Stimulated activated CD4-positive, alpha-beta T cell treated with anti-CD3 and anti-CD28 coated beads, TNF-alpha, amount 100 ng/mL, for 24 hours (primary cell): ENCODE data around the gene SPDYC.
"Not testable (repeated sequence)": the region's sequence is repeated elsewhere in the genome, so short reads cannot be mapped to it uniquely, and the experiment has no call there.

Experiments
- DNase-seq, 3 experiments: peaks; one replicate each; pipeline ENCODE4 v3.0.0-alpha.2; 2020; ENCODE audit warnings: low read depth in 3 of 3

The SPDYC gene

DNA sequence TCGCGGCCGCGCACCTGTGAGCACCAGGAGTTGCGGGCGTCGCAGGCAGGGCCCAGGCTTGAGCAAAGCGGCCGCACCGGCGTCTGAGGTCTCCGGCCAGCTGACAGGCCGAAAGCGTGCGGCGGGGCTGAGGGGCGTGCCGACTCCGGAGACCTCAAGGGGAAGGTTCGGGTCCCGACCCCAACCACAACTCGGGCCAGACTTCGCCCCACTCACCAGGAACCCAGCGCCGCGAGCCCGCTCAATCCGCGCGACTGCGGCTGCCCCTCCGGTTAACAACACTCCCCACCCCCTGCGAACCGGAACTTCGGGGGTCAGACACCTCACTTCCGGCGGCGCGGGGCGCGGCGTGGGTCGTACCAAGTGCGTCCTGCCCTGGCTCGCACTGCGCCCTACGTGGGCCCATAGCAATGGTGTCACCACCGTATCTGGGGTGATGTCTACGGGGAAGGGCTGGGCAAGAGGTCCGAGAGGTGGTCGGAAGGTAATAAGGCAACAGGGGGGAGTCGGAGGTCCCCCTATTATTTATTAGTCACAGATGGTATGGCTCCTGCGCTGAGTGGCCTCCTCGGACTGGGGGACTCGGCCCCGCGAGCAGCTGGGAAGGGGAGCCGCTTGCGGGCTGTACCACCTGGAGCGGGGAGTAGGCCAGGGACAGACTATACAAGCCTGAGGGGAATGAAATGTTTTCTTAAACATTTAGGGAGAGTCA, 35.6 kb upstream of the SPDYC start, which contains the start of gene SYVN1:
SYVN1 (minus strand) TSS at position 280 of the 712 bp plus-strand sequence. CDS start 918 bp downstream, outside the sequence.
- DNase-seq, result peak; percentile 85 to 91 (median 88)

GRCh38 chr11:65134952-65135632, 34.9 kb upstream of the SPDYC start:
- DNase-seq, result peak; percentile 62 to 77 (median 76)

DNA sequence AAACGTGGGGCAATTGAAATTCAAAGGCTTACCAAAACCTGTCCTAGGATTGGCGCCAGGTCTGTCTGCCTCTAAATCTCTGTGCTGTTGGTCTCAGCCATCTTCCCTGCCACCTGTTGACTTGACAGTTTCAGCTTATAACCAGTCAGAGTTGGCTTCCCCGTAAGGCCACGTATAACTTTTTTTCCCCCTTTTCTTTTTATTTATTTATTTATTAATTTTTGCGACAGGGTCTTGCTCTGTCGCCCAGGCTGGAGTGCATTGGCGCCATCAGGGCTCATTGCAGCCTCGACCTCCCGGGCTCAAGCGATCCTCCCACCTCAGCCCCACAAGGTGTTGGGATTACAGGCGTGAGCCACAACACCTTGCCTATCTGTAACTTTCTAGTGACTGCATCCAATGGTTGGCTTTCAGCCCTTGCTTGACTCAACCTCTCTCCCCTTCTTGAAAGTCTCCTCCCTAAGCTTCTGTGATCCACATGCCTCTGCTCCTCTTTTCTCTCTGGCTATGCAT, 34.3 kb upstream of the SPDYC start:
- no peak for DNase-seq

DNA sequence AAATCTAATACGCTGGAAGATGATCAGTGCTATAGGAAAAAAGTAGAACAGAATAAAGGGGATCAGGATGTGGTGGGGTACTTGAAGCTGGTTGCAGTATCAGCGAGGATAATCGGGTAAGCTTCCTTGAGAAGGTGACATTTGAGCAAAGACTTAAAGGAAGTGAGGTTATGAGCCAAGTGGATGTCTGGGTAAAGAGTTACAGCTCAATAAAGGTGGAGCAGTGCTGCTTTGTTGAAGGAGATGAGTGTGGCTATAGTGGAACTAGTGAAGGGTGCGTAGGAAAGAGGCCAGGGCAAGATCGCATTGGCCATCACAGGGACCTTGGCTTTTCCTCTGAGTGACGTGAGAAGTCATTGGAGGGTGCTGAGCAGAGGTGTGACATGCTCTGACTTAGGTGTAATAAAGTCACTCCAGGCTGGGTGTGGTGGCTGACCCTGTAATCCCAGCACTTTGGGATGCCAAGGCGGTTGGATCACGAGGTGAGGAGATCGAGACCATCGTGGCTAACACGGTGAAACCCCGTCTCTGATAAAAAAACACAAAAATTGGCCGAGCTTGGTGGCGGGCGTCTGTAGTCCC, 33.4 kb upstream of the SPDYC start:
- no peak for DNase-seq

DNA sequence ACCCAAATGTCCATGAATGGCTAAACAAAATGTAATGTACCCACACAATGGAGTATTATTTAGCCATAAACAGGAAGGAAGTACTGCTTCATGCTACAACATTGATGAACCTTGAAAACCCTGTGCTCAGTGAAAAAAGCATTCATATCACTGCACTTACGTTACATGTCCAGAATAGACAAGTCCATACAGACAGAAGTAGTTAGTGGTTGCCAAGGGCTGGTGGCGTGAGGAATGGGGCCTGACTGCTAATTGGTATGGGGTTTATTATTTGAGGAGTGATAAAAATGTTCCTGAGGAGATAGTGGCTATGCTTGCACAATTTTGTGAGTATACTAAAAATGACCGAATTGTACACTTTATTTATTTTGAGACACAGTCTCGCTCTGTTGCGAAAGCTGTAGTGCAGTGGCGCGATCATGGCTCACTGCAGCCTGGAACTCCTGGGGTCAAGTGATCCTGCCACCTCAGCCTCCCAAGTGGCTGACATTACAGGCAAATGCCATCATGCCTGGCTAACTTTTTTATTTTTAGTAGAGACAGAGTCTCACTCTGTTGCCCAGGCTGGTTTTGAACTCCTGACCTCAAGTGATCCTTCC, 28.0 kb upstream of the SPDYC start:
- no peak for DNase-seq

- no peak for DNase-seq
These were observed 22.5 kb upstream of the SPDYC start for GRCh38 chr11:65147352-65148075.

- no peak for DNase-seq
These were observed 21.4 kb upstream of the SPDYC start for GRCh38 chr11:65148657-65149056.

GRCh38 chr11:65150131-65150508, 19.9 kb upstream of the SPDYC start:
- DNase-seq, result not testable (repeated sequence)

- no peak for DNase-seq
These were observed 19.3 kb upstream of the SPDYC start for GRCh38 chr11:65150509-65151299.

DNA sequence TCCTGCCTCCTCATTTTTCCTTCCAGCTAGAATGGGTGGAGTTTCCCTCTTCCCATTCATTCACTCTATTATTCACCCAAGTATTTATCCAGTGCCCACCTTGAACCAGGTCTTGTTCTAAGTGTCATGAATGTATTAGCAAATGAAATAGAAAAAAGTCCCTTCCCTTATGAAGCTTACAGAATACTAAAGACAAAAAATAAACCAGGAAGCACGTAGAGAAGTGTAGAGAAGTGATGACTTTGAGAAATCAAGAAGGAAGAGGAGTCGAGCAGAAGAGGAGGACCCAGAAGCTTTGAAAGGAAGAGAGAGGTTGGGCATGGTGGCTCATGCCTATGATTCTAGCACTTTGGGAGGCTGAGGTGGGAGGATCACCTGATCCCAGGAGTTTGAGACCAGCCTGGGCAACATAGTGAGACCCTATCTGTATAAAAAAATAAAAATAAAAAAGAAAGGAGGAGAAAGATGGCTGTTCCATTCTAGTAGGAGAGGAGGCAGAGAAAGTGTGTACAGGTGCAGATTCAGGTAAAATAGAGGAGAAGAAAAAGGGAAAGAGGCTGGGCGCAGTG, 18.6 kb upstream of the SPDYC start:
- no peak for DNase-seq

DNA sequence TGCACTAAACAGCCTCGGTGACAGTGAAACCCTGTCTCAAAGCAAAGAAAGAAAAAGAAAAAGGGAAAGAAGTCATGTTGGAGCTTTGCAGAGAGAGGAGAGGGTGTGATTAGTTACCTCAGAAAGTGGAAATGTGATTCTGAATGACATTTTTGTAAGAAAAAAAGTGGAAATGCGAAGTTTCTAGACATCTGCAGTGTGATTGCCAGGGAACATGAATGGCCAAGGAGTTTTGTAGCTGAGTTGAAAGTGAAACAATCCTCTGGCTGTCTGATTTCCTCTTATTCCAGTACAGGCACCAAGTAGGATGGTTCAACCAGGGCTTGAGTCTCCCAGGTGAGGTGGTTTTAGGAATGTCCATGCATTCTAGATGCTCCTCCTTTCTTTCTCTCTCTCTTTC, 17.9 kb upstream of the SPDYC start:
- no peak for DNase-seq

DNA sequence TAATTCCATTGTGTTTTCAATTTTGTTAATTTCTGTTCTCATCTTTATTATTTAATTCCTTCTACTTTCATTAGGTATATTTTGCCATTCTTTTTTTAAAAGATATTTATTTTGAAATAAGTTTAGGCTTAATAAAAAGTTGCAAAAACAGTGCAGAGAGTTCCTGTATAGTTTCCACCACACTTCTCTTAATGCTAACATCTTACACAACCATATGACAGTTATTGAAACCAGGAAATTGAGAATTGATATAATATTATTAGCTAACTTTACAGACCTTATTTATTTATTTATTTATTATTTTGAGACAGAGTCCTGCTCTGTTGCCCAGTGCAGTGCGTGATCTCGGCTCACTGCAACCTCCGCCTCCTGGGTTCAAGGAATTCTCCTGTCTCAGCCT, 13.8 kb upstream of the SPDYC start:
- no peak for DNase-seq

- no peak for DNase-seq
These were observed 13.1 kb upstream of the SPDYC start for GRCh38 chr11:65156926-65157325.

- no peak for DNase-seq
These were observed 12.7 kb upstream of the SPDYC start for GRCh38 chr11:65157336-65157735.

- DNase-seq, result no peak
These were observed 11.0 kb upstream of the SPDYC start for GRCh38 chr11:65159012-65159411.

DNA sequence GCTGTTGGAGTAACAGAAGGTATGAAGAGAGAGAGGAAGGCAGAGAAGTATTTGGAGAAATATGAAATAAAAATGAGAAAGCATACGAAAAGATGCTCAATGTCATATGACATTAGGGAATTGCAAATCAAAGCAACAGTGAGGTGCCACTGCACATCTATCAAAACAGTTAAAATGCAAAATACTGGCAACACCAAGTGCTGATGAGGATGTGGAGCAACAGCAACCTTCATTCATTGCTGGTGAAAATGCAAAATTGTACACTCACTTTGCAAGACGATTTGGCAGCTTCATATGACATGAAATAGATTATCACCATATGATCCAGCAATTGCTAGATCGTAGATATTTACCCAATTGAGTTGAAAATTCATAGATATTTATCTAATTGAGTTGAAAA, 9.4 kb upstream of the SPDYC start:
- DNase-seq, result no peak

GRCh38 chr11:65163684-65164083, 6.3 kb upstream of the SPDYC start:
- no peak for DNase-seq

DNA sequence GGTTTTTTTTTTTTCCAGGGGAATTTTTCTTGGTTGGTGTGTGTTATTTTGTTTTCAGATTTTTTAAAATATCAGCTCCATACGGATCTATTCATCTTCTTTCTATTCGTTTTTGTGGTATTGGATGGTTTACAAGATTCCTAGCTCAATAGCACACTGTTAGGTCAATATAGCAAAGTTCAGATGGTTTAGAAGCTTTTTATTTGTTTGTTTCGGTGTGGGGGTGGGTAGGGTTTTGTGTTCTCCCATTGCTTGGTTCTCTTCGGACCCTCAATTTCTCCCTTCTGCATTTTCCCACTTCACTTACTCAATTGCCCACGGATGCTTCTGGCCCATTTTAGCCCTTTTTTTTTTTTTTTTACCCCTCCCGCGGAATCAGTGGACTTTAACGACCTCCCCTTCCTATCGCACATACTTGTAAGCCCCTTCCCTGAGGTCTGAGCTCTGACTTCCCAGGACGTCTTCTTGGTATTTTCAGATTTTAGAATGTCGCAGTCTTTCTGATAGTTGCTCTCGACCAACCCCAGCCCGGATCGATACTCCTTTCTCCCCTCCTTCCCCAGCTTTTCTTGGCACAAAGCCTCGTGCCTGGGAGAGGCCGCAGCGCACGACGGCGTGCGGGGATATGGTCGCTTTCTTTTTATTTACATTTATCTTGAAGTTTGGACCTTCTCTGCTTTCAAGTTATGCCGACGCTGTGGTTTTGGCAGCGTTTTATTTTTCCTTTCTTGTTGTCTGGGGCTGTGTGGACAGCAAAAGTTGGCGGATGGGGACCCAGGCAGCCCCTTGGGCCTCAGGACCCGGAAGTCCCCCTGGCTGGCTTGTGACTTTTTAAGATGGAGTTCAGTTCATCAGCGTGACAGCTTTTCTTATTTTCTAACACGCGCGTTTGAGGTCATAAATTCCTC, 4.4 kb upstream of the SPDYC start:
- no peak for DNase-seq

- DNase-seq, result no peak
These were observed 3.1 kb upstream of the SPDYC start for GRCh38 chr11:65166893-65167292.

DNA sequence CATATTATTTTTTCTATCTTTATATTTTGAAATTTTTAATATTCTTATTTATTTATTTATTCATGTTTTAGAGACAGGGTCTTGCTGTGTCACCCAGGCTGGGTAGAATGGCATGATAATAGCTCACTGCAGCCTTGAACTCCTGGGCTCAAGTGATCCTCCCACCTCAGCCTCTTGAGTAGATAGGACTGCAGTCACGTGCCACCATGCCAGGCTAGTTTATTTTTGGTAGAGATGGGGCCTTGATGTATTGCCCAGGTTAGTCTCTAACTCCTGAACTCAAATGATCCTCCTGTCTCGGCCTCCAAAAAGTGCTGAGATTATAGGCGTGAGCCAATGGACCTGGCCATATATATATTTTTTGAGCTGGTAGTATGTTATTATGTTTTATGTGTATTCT, 2.4 kb upstream of the SPDYC start:
- no peak for DNase-seq
